HG03442 (cell line): ENCODE results near the gene FMO3.

Experiments used
- ATAC-seq: cut with Tn5 transposase; IDR thresholded peaks from one replicate; pipeline ENCODE4 v1.9.1; 2021; ENCODE audit warnings: mild to moderate bottlenecking, moderate library complexity; ENCODE audit not compliant: unreplicated experiment

Gene FMO3

DNA sequence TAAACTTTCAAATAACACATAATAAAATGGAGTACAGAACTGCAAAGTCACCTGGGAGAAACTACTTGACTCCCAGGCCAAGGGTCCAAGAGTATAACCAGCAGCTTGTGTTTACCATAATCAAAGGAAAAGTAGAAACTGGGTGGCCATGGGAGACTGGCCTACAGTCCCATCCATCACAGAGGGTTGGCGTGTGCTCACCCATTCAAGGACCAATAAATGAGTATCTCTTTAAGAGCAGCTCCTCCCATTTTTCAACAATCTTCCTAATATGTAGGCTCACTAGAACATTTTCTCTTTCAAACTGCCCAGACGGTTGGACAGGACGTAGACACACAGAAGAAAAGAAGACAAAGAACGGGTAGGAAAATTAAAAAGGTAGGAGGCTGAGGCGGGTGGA is at the start of gene FMO3:
FMO3 (plus strand) TSS at position 302 of the 400 bp plus-strand sequence. CDS start 1,754 bp downstream, outside the sequence.
- ATAC-seq: no peak

DNA sequence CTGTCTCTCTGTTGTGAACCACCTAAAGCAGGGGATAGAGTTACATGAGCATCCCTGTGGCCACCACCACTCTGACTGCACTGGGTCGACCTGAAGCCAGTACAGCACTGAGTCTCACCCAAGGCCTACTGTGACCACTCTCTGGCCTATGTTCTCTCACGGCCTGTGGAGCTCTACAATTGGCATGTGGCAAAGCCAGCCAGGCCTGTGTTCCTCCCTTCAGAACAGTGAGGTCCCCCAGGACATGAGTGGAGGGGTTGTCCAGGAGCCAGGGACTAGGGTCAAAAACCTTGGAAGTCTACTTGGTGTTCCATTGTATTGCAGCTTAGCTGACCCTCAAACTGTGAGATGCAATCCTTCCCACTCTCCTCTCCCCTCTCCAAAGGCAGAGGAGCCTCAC is 42.7 kb upstream of the FMO3 start:
- no peak for ATAC-seq

DNA sequence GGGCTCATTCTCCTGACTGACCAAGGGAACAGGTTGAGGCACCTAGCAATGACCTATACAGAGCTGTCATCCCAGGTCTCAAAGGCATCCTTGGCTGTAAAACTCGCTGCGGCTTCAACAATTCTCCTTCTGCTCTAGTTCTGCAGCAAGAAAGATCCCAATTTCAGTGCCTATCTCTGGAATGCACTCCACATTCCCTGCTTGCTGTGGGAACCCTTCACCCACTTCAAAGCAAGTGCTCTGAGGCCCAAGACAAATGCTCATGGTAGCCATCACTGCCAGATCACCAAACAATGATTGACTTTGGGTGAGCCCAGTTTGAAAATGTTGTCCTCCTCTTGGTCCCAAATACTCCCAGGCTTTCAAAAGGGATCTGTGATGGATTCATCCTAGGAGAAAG is 37.7 kb upstream of the FMO3 start:
- no peak for ATAC-seq

DNA sequence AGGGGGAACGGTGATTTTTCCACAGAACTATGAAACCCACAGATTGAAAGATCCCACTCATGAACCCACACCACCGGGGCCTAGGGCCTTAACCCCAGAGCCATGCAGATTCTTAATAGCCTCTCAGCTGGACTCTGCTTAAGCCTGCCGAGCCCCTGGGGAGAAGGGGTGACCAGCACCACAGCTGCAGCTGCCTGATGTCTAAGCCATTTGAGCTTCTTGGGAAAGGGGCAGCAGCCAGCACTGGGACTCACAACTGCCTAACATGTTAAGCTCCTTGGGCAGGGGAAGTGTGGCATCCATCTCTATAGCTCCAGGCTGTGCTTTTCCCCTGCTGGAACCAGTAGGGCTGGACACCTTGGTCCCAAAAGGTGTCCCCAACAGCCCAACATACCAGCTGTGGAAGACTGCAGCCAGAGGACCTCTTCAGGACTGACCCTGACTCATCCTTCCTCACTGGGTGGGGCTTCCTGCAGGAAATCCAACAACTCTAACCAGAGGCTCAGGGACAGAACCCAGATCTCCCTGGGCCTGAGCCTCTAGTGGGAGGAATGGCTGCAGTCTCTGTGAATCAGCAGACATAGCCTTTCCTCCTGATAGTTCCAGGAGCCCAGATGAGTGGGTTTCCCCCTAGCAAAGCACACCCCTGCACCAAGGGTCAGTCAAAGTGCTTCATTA is 34.6 kb upstream of the FMO3 start:
- ATAC-seq: no peak

DNA sequence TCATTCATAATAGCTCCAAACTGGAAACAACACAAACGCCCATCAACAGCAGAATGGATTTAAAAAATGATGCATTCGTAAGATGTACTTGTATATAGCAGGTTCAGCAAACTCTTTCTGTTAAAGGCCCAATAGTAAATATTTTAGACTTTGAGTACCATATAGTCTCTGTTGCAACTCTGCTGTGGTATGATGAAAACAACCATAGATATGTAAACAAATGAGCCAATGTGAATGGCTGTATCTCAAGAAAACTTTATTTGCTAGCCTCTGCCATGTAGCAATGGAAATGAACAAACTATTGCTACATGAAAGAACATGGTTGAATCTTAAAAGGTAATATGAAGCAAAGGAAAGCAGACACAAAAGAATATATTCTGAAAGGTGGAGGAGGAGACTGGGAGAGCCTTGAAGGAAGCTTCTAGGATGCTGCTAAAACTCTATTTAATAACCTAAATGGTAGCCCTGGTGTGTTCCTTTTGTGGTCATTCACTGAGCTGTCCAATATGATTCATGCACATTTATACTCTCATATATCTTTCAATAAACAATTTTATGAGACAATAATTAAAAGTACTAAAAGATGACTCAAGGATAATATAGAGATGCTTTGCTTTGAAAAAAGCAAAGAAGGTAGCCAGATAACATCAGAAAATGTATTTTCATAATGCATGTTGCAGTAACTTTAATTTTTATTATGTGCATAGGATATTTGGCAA is 29.1 kb upstream of the FMO3 start:
- ATAC-seq: no peak

DNA sequence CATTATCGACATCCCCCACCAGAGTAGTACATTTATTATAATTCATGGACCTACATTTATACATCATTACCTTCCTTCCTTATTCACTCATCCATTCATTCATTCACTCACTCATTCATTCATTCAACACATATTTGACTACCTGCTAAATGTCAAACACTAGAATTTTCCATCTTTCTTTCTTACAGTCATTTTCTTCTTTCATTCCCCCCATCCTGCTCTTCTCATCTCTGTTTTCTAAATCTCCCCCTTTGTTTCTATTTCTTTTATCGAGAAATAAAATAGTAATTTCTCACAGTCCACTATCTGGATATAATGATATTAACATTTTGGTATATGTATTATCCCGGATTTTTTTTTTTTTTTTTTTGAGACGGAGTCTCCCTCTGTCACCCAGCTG is 27.8 kb upstream of the FMO3 start:
- no peak for ATAC-seq

DNA sequence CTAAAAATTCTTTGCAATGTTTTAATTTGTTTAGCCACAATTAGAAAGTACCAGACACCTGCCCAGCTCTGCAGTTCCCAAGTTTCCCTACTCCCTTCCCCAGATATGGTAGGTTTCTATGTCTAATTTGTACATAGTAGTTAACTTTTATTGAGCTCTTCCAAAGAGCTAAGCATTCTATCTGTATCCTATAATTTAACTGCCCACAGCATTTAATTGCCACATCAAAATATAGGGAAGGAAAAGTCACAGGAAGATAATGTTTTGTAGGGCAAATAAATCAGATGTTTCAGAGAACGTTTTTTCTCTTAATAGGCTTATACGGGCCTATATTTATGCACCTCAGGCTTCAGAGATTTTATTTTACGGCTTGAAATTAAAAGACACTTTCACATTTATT is 15.7 kb upstream of the FMO3 start:
- no peak for ATAC-seq

DNA sequence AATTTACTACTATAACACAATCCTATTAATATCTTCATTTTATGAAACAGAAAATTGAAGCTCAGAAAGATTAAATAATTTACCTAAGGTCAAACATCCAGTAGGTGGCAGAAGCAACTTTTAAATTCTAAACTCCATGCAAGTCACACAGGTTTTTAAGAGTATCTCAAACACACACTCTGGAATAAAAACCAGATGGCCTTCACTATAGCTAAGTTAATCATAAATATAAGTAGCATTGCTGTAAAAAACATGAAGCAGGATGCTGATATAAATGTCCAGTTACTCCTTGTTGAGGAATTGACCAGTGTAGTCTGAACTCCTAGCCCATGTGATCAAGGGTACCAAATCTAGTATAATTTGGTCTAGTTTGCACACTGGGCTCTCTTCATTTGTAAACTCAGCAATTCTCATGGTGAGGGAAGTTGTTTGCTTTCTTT is 9.4 kb upstream of the FMO3 start:
- no peak for ATAC-seq

DNA sequence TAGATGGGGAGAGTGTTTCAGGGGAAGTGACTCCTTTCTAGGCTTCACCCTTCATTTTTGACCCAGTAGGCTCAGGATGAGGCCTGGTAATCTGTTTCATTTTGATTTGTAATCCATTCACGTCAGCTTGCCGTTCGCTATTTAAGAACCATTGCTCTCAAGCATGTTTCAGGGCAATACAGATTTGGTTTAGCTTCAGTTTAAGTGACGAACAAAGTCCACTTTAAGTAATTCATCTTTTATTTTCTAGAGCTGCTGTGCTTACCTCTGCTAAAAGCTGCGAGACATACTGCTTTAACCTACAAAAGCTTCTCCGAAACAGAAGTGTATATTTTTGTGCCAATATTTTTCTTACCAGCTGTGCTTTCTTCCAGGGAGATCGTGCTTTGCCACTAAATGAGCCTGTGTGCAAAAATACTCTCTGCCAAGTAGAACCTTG is 8.9 kb upstream of the FMO3 start:
- no peak for ATAC-seq

DNA sequence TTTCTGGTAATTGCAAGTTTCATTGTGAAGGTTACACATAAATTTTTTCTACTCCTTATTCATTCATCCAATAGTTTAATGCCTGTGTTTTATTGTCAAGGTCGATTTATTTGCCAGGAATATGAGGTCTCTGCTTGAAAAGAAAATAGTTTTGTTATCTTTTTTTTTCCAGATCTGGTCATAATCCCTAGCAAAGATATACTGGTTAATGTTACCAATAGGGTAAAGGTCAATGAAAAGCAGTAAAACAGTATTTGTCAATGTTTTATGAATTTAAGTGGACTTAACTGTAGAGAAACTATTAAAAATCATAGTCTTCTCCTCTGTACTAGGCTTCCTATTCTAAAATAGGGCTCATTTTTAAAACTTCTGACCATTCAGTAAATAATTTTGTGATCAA is 8.1 kb upstream of the FMO3 start:
- ATAC-seq: no peak

DNA sequence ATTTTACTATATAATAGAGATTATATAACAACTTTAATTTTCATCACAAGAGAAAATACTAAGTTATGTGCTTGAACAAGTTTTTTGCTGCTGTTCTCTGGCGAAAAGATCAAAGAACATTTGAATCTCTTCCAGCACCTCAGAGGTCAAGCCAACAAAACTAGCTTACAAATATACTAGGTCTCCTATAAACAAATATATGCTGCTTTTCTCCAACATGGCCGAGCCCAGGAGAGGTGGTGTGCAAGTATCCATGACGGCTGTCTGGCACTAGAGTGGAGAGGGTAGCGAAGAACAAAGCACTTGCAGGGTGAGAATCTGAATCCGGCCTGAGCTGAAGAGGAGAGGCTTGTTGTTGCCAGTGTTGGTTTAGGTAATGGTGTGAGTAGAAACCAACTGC is 7.5 kb upstream of the FMO3 start:
- no peak for ATAC-seq

DNA sequence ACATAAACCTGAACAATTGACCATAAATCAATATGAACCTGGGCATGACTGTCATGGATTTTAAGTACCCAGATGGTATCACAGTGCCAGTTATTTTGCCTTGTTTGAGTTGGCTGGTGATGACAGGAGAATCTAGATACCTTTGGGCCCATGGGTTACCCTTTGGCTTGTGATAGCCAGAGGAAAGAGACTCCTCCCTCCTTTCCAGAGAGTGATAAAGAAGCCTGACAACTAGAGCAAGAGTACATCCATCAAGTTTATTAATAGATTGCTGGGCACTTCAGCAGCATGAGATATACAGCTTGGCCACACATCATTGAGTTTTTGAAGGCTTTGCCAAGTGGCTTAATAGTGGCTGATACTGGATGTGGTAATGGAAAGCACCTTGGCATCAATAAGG is 6.6 kb upstream of the FMO3 start:
- ATAC-seq: no peak

DNA sequence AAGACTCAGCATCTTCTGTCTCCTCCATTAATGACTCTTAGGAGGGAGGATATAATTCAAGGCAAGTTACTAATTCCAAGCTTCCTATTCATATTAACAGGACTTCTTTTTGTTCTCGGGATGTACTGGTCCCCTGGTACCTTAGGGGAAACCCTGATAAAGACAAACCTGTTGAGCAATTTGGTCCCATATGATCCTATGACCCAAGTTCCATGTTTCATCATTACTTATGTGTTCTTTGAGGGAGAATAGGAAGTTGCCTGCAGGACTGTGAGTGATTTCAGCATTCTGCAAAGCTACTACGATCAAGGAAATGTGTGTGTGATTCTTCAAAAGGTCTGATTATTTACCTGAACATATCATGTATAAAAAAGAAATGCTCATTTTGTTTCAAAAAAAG is 5.8 kb upstream of the FMO3 start:
- ATAC-seq: no peak

DNA sequence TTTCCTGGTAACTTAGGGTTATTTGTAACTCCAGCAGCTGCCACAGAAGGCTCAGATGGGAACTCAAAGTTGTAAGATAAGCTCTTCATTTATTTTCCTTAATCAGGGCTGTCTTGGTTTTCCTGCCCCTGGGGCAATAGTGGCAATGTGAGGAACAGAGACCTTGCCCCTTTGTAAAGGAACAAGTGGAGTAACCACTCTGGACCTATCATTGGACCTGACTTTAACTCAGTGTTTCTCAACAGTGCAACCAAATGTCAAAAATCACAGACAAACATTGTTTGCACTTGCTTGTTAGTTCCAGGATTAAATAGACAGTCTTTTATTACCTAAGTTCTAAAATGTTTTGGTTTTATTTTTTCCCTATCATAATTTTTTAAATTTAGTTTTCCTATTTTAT is 2.8 kb upstream of the FMO3 start:
- ATAC-seq: no peak

DNA sequence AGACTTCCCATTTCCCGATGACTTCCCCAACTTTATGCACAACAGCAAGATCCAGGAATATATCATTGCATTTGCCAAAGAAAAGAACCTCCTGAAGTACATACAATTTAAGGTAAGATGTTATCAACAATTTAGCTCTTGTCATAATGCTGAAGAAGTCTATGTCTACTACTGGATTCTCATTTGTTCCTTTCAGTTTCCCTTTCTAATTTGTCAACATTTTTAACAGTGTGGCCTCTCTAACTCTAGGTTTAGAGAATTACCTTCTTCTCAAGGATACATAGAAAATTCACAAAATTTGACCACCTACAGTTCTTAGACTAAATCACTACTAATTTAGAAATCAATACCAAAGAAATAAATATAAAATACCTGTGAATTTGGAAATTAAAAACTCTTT is 13.2 kb downstream of the FMO3 start:
- ATAC-seq: no peak

DNA sequence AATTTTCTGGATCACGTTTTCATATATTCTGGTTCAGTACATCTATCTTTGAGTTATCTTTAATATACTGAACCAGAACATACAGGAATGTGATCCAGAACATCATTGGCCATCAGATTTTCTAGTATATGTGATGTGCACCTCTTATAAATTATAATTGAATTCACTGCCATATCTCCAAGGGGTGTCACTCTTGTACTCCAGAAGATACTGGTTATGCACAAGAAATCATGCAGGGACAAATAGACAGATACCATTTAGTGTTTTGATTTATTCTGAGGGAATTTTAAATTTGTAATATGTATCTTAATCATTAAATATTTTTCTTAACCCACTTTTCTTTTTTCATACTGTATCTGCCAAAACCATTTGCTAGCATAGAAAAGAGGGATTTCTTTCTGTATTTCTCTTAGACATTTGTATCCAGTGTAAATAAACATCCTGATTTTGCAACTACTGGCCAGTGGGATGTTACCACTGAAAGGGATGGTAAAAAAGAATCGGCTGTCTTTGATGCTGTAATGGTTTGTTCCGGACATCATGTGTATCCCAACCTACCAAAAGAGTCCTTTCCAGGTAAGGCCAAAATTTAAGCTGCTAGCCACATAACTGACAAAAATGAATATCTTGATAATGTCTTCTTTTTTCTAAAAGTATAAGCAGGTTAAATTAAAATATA is 16.7 kb downstream of the FMO3 start:
- ATAC-seq: no peak

DNA sequence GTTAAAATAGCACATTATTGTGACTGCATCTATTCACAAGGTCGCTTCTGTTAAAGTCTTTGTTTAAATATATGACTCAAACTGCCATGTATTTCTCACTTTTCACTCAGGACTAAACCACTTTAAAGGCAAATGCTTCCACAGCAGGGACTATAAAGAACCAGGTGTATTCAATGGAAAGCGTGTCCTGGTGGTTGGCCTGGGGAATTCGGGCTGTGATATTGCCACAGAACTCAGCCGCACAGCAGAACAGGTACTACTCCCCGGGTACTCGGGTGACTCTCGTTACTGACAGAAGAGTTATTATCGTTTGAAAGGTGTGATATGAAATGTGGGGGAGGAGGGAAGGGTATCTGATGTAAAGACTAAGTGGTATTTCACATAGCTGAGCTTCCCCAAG is 17.3 kb downstream of the FMO3 start:
- ATAC-seq: no peak

DNA sequence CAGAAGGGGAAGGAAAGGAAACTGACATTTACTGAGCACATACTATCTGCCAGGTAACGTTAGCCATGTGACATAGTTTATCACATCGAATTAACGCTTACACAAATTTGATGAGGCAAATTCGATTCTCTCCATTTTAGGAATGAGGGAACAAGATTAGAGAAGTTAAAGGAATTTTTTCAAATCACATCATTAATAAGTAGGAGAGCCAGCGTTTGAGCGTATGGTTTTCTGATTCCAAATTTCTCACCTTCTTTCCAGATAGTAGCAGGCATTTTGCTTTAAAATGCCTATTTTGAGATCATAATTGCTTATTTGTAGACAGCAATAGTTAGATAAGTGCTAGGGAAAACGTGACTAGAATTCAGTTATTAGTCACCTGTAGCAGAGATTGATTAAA is 19.3 kb downstream of the FMO3 start:
- ATAC-seq: no peak

DNA sequence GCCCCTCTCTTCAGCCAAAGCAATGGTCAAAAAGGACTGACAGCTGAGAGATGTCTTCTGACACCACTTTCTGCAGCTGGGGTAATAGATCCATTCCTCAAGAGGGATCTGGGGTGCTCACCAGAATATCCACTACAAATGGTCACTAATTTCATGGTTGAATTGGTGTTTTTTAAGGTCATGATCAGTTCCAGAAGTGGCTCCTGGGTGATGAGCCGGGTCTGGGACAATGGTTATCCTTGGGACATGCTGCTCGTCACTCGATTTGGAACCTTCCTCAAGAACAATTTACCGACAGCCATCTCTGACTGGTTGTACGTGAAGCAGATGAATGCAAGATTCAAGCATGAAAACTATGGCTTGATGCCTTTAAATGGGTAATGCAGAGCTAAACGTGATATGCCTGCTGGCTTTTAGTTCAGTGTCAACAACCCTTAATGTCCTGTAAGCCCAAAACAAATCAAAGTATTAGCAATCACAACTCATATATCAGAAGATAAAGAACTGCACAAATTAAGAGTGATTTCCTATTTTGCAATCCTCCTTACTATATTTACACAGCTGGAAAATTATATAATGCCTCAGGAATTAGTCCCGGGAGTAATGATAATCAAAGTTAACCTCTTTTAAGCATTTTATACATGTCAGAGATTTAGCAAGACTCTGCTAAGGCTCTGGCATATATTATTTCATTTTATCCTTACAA is 20.1 kb downstream of the FMO3 start:
- ATAC-seq: no peak

DNA sequence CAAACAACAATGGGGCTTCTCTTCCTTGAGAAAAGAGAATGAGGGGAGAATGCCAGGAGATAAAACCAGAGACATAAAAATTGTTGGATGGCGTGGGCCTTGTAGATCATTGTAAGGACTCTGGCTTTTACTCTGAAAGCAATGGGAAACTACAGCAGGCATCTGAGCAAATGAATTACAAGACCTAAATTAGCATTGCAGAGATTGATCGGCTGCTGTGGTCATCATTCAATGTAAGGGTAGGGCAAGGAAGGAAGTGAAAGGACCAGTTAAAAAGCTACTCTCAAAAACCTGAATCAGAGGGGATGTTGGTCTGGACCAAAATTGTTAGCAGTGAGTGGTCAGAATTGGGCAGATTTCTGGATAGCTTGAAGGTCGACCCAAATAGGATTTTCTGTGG is 21.4 kb downstream of the FMO3 start:
- ATAC-seq: no peak

DNA sequence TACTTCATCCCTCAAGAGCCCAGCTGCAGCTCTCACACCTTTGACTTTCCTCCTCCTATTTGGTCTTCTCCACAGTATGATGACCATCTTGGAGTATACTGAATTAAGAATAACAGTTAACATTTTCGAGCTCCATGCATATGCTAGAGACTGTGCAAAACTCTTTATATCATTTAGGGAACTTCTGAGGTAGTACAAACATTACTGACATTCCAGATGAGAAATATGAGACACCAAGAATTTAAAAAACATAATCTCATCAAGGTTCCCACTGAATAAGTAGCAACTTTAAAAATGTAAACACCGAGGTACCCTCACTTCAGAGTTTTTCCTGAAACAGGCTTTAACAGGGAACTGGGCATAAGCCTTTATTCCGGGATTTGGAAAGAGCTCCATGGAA is 22.7 kb downstream of the FMO3 start:
- ATAC-seq: no peak
